Ovary (tissue), 3 donors: ENCODE data around the gene MORF4L1.

ENCODE experiments used
- CTCF ChIP-seq, 3 donors: fragments of 450-650 bp in 2 of 3; fragments of 200-600 bp in 1 of 3; IDR thresholded peaks; one replicate each; pipeline versions ENCODE4 v1.5.1 to v1.8.0; 2016 to 2022; ENCODE audit warnings: antibody characterized with exemption in 3 of 3, mild to moderate bottlenecking in 1 of 3
- EP300 ChIP-seq: sonication (generic); formaldehyde crosslinking; IDR thresholded peaks from one replicate; pipeline ENCODE4 v1.6.1; 2017; ENCODE audit warnings: antibody characterized with exemption
- POLR2A ChIP-seq: fragments of 450-650 bp; IDR thresholded peaks from one replicate; pipeline ENCODE4 v1.6.1; 2017; ENCODE audit warnings: antibody characterized with exemption, mild to moderate bottlenecking, moderate library complexity
- donor health status: DM: no; HTN: no; CAD: no.

- TF ChIP-seq CTCF (IDR thresholded peaks at IDR 0.05), result no peak
- no peak for TF ChIP-seq POLR2A
- no peak for TF ChIP-seq EP300
Measured at GRCh38 chr15:78841891-78842290, 30.8 kb upstream of the MORF4L1 start.
